ENCODE measurements around the gene ATP1A1. TPM values are rescaled to one million over a fixed set of nuclear protein-coding genes. Genes with fewer than 3 reads are reported as not detected.

Gene ATP1A1
- total and polyA plus RNA-seq, 12 donors, result 73.6 to 624 (median 203) TPM

DNA sequence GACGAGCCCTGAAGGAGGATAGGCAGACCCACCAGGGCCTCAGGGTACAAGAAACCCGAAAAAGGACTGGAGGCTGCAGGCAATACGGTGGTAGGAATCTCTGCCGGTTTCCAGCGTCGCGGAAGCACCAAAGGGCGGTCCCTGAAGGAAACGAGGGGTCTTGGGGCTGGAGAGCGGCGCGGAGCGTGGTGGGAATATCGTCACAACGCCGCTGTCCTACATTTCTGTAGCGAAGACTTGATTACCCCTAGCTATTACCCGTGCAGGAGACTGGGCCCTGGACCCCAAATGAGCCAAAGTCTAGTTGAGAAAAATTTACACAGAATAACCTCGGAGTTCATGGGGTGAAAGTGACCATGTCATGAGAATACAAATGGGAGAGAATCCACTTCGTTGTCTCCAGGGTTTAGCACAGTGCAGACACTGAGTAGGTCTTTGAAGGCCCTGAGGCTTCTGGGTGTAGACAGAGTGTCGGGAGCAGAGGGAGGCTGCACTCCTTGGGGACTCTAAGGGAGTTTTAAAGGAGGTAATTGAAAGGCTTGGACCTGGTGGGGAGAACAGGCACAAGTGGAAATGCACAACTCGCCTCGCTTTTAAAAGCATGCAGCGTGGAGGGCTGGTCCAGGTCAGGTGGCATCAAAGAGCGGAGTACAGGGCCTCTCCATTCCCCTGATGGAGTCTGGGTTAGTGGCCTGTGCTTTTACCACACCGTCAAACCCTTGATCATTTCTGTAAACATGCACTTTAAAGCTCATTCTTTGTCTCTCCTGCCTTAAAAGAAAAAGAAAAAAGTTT lies 1.5 kb downstream of the ATP1A1 start:
- peak overlapping the region; percentile 91 to 98 (median 97) for H3K27ac ChIP-seq
- no peak for DNase-seq
- no peaks in the 10 kb centered on the region for H3K27me3 ChIP-seq
- no peak for ATAC-seq
- WGBS, 2 donors, result 11 to 14% methylated on average over 26 of the region's 26 CpGs
- H3K4me3 ChIP-seq, result peak overlapping the region; percentile 66 to 90 (median 86)
- no peaks in the 10 kb centered on the region for H3K36me3 ChIP-seq
- TF ChIP-seq, protein P1, sequence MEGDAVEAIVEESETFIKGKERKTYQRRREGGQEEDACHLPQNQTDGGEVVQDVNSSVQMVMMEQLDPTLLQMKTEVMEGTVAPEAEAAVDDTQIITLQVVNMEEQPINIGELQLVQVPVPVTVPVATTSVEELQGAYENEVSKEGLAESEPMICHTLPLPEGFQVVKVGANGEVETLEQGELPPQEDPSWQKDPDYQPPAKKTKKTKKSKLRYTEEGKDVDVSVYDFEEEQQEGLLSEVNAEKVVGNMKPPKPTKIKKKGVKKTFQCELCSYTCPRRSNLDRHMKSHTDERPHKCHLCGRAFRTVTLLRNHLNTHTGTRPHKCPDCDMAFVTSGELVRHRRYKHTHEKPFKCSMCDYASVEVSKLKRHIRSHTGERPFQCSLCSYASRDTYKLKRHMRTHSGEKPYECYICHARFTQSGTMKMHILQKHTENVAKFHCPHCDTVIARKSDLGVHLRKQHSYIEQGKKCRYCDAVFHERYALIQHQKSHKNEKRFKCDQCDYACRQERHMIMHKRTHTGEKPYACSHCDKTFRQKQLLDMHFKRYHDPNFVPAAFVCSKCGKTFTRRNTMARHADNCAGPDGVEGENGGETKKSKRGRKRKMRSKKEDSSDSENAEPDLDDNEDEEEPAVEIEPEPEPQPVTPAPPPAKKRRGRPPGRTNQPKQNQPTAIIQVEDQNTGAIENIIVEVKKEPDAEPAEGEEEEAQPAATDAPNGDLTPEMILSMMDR (IDR thresholded peaks at IDR 0.05), result no peak
- intact Hi-C loops (cut with DNase I), result loop anchor here in 7 of 10 donors (5.0 kb wide), 7 partner anchors 38 to 222 kb away; partner anchors contain the start of gene CD58 (in 1 of the 7)
- peaks cover 22 to 67% (median 59%) of the 10 kb centered on the region in 9 donors for H3K4me1 ChIP-seq
- H3K9me3 ChIP-seq, result no peaks in the 10 kb centered on the region

DNA sequence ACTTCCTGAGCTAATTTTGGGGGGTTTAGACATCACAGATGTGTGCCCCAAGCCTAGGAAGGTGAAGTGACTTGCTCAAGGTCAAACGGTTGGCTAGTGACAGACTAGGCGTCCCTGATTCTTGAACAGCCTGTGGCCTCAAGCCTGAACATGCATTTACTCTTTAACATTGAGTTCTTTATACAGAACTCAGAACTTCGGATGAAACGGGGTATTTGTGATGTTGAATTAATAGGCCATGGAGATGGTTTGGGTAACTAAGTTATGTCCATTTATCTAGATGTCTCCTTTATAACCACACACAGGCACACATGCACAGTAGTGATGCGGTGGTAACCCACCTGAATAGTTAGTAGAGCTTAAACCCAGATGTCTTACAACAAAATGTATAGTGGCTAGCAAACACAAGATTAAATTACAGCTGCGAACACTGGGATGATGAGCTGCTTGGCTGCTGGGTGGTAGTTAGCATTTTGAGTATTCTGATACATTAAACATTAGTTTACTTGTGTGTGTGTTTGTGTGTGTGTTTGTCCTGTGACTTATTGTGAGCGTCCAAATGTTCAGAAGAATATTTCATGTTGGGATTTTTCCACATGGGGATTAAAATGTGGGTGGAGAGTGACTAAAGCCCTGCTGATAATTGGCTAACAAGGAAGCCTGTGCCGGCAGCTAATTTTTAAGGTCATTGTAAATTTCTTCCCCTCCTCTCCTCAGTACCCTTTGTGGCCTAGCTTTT lies 2.3 kb downstream of the ATP1A1 start:
- H3K36me3 ChIP-seq, result no peaks in the 10 kb centered on the region
- H3K4me1 ChIP-seq, result peaks cover 22 to 74% (median 66%) of the 10 kb centered on the region in 9 donors
- TF ChIP-seq, protein P1 (IDR thresholded peaks at IDR 0.05), result no peak
- H3K4me3 ChIP-seq, result peak overlapping the region in 9 of 10 donors; percentile 75 to 90 (median 86)
- ATAC-seq (no peak), DNase-seq (no peak)
- WGBS, 2 donors, result 34 to 53% methylated on average over 8 of the region's 8 CpGs
- H3K9me3 ChIP-seq, result no peaks in the 10 kb centered on the region
- intact Hi-C loops (cut with DNase I), result loop anchor here in 7 of 10 donors (5.0 kb wide), 6 partner anchors 37 to 223 kb away; partner anchors contain the start of gene CD58 (in 1 of the 7)
- H3K27me3 ChIP-seq, result no peaks in the 10 kb centered on the region
- peak overlapping the region; percentile 91 to 98 (median 97) for H3K27ac ChIP-seq

DNA sequence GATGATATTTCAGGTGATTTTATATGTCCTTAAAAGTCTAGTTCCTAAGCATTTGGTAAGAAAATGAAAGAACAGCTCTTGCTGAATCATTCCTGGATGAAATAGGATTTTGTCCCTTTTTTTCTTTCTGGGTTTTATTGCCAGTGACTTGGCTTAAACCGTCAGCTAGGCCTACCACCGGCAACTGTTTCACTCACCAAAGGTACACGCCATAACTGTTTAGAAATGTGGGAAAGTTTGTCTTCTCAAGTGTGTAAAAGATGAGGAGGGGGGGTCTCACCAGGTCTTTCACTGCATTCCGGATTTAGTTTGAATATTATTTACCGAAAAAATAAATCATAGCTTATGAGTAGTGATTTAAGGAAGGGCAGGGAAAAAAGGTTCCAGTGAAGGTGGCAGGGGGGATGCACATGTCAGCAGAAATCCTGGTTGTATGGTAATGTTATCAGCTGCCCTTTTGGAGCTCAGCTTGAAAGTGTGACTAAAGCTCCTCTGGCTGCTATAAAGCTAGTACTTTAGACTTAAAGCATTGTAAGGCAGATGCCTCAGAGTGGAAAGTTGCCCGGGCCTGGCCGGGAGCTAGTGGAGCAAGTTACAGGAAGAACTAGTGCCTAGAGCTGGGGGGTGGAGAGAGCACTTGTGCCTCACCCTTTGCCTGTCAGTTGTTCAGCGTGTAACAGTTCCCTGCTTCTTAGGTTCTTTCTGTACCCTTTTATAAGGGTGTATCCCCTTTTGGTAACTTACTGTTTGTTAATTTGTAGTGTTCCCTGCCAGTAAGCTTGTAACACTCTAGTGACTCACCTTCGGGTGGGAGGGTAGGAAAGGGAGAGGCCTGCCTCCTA lies 3.1 kb downstream of the ATP1A1 start:
- Histone ChIP-seq H3K27me3 (no peaks in the 10 kb centered on the region), H3K36me3 (no peaks in the 10 kb centered on the region), H3K4me3 (peak overlapping the region in 9 of 10 donors; percentile 75 to 90 (median 86)), H3K9me3 (no peaks in the 10 kb centered on the region), H3K27ac (peak overlapping the region; percentile 91 to 98 (median 97)), H3K4me1 (peaks cover 28 to 82% (median 74%) of the 10 kb centered on the region in 9 donors)
- ATAC-seq (peak in 6 of 8 donors; percentile 16 to 57 (median 37)), DNase-seq (peak; percentile 66 to 71)
- intact Hi-C loops (cut with DNase I), result loop anchor here in 7 of 10 donors (5.0 kb wide), 6 partner anchors 36 to 224 kb away; partner anchors contain the start of gene CD58 (in 1 of the 7)
- 21 to 31% methylated on average over 9 of the region's 9 CpGs for WGBS, 2 donors
- TF ChIP-seq, protein P1 (IDR thresholded peaks at IDR 0.05), result no peak
